Measurements from ENCODE around the gene C6orf132.
A peak's percentile ranks its signal among the peaks of the same experiment; 100 is the strongest.

Gene C6orf132

DNA sequence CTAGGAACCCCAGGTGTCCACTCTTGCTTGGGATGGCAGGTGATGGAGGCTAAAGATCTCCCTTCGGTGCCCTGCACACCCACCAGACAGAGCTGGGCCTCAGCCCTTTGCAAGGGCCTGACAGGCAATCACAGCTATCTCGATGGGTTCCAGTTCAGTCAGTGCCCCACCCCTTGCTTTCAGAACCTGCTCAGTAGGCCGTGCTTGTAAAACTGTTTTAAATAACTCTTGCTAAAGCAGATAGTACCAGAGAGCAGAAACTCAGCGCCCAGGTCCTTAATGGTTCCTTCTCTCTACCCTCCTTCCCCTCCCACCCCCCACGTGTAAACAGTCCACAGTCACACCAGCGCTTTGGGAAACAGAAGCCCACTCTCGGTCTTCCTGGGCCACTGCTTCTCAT is 39.2 kb downstream of the C6orf132 start:
- Histone ChIP-seq H3K27ac (ENCODE audit: low read depth, low read length) (no peak overlapping the region), H3K9me3 (ENCODE audit: control insufficient read depth, insufficient read depth, low read depth, low read length) (no peaks in the 10 kb centered on the region), H3K36me3 (ENCODE audit: control insufficient read depth, insufficient read depth, low read length) (peaks cover 20% of the 10 kb centered on the region), H3K27me3 (ENCODE audit: control insufficient read depth, insufficient read depth, low read length) (peaks cover 7% of the 10 kb centered on the region), H3K9ac (ENCODE audit: low read length) (no peak overlapping the region), H3K4me3 (ENCODE audit: low read depth, low read length) (no peak overlapping the region), H3K4me1 (ENCODE audit: control insufficient read depth, insufficient read depth, low read length) (peaks cover 25% of the 10 kb centered on the region)

DNA sequence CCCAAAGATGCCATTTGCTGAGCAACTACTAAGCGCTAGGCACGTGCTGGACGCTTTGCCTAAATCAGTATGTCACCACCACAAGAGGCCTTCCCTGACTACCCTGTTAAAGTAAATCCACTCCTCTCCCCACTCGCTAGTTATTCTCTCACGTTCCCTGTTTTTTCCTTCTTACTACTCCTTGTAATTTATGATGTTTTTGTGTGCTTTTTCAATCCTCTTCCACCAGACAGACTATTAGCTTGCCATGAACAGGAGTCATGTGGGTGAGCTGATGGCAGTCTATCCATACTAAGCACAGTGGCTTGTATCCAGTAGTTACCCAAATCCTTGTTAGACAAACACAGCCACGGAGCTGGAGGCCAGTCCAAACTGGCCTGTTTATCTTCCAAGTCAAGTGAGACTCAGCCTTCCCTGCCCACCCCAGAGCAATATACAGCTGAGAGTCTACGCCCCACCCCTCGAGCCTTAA is 41.2 kb downstream of the C6orf132 start:
- peaks cover 19% of the 10 kb centered on the region for H3K27me3 ChIP-seq (ENCODE audit: control insufficient read depth, insufficient read depth, low read length)
- peaks cover 16% of the 10 kb centered on the region for H3K36me3 ChIP-seq (ENCODE audit: control insufficient read depth, insufficient read depth, low read length)
- no peak overlapping the region for H3K27ac ChIP-seq (ENCODE audit: low read depth, low read length)
- no peak overlapping the region for H3K4me3 ChIP-seq (ENCODE audit: low read depth, low read length)
- H3K4me1 ChIP-seq (ENCODE audit: control insufficient read depth, insufficient read depth, low read length) = peaks cover 28% of the 10 kb centered on the region
- no peaks in the 10 kb centered on the region for H3K9me3 ChIP-seq (ENCODE audit: control insufficient read depth, insufficient read depth, low read depth, low read length)
- H3K9ac ChIP-seq (ENCODE audit: low read length) = no peak overlapping the region

DNA sequence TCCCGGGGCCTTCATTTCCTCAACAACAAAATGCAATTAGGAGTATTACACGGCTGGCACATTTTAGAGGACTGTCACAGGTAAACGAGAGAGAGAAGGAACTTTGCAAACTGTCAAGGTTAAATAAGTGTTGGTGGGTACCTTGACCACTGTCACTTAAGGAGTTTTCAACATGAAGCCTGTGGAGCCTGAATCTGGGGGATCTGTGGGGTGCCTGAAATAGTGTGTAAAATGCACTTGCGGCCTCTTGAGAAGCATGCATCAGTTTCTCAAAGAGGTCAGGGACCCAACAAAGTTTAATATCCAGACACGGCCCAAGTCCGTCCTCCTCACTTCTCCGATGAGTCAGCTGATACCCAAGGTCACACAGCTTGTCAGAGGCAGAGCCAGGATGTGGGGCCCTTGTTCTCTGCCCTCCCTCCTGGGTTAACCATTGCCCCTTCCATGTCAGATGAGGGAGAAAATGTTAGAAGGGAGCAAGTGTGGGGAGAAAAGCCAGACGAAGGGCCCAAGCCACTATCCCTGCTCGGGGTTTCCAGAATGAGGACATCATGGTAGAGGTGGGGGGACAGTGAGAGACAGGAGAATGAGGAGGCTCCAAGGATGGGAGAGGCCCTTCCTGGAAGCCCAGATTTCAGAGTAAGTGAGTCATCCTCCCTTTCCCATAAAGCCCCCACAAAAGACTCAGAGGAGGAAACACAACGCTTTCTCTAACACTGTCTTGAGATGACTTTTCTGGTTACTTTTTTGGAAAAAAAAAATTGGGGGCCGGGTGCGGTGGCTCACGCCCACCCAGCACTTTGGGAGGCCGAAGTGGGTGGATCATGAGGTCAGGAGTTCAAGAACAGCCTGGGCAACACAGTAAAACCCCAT is 42.2 kb downstream of the C6orf132 start:
- Histone ChIP-seq H3K9ac (ENCODE audit: low read length) (no peak overlapping the region), H3K4me1 (ENCODE audit: control insufficient read depth, insufficient read depth, low read length) (peaks cover 29% of the 10 kb centered on the region), H3K9me3 (ENCODE audit: control insufficient read depth, insufficient read depth, low read depth, low read length) (no peaks in the 10 kb centered on the region), H3K27me3 (ENCODE audit: control insufficient read depth, insufficient read depth, low read length) (peaks cover 22% of the 10 kb centered on the region), H3K4me3 (ENCODE audit: low read depth, low read length) (no peak overlapping the region), H3K36me3 (ENCODE audit: control insufficient read depth, insufficient read depth, low read length) (peaks cover 10% of the 10 kb centered on the region; the same call in 1 of the 2 replicates), H3K27ac (ENCODE audit: low read depth, low read length) (no peak overlapping the region)

DNA sequence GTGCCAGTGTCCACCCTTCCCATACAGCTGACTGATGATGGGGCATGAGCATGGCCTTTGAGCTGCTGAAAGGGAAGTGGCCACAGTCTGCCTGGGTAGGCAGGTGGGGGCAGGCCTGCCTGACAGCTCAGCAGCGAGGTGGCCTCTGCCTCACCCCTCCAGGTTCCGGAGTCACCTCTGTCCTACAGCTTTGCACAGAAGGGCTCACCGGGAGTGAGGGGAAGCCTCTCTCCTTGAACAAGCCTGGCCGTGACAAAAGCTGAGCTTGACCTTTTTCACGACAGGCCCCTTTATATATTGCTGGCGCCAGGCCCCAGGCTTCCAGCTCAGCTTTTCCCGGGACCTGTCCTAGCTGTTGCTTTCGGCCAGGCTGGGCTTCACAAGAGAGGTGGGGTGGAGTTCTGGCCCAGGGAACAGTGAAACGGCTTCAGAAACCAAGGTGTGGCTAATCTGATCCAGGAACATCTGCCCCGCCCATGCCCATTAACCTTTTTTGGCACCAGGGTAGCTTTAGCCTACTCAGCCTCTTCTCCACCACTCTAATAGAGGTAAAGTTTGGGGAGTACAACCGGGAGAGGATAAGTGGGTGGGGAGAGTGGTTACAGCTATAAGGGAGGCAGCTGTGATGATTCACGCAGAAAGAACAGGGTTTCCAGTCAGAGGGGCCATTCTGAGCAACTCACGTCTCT is 42.9 kb downstream of the C6orf132 start:
- Histone ChIP-seq H3K27ac (ENCODE audit: low read depth, low read length) (no peak overlapping the region), H3K4me3 (ENCODE audit: low read depth, low read length) (no peak overlapping the region), H3K4me1 (ENCODE audit: control insufficient read depth, insufficient read depth, low read length) (peaks cover 24% of the 10 kb centered on the region), H3K36me3 (ENCODE audit: control insufficient read depth, insufficient read depth, low read length) (peaks cover 10% of the 10 kb centered on the region; the same call in 1 of the 2 replicates), H3K9me3 (ENCODE audit: control insufficient read depth, insufficient read depth, low read depth, low read length) (no peaks in the 10 kb centered on the region), H3K27me3 (ENCODE audit: control insufficient read depth, insufficient read depth, low read length) (peaks cover 22% of the 10 kb centered on the region), H3K9ac (ENCODE audit: low read length) (peak overlapping the region; percentile 19)

DNA sequence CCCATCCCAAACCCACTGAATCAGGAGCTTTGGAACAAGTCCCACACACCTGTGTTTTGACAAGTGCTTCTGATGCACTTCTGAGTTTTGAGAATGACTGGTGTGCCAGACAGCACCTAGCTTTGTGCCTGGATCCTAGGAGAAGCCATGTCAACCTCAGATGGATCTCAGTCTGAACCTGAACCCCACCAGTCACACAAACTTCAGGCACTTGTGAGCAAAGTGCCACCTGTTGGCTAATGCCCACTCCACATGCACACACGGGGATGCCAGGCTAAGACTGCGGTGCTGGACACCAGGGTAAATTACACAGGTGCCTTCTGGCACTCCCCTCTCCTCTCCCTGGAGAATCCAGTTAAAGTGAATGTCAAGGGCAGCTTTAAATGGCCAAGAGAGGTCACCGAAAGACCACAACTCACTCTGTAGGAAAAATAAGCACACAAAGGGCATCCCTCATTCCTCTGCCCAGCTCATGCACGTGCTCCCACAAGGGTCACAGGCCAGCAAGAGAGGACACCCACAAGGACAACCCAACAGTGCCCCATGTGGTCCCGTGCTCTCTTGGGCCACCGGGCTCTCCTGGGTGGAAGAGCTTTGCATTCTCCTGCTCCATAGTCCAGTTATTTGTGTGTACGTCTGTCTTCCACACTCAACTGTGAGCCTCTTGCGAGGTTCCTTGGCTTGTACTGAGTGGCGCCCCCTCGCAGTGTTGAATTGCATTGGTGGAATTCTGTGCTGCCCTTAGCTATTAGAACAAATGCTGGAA is 46.5 kb downstream of the C6orf132 start:
- no peak overlapping the region for H3K4me3 ChIP-seq (ENCODE audit: low read depth, low read length)
- no peak overlapping the region for H3K9ac ChIP-seq (ENCODE audit: low read length)
- H3K9me3 ChIP-seq (ENCODE audit: control insufficient read depth, insufficient read depth, low read depth, low read length) = no peaks in the 10 kb centered on the region
- no peaks in the 10 kb centered on the region for H3K36me3 ChIP-seq (ENCODE audit: control insufficient read depth, insufficient read depth, low read length)
- H3K27ac ChIP-seq (ENCODE audit: low read depth, low read length) = no peak overlapping the region
- peaks cover 26% of the 10 kb centered on the region for H3K27me3 ChIP-seq (ENCODE audit: control insufficient read depth, insufficient read depth, low read length)
- peaks cover 24% of the 10 kb centered on the region for H3K4me1 ChIP-seq (ENCODE audit: control insufficient read depth, insufficient read depth, low read length)

DNA sequence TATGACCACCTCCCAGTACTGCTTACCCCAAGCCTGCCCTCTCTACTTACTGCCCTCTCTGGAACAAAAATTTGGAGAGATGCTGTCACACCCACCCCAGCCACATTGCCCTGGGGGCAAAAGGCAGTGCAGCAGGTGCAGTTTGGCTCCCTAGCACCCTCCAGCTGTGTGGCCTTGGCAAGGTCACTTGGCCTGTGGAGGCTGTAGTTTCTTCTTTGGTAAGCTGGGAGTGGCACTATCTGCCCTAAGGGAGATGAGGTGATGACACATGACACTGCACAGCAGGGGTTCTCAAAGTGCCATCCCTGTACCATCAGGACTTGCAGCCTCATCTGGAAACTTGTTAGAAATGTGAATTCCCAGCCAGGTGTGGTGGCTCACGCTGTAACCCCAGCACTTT is 47.3 kb downstream of the C6orf132 start:
- H3K9me3 ChIP-seq (ENCODE audit: control insufficient read depth, insufficient read depth, low read depth, low read length) = no peaks in the 10 kb centered on the region
- H3K4me3 ChIP-seq (ENCODE audit: low read depth, low read length) = no peak overlapping the region
- H3K9ac ChIP-seq (ENCODE audit: low read length) = no peak overlapping the region
- peaks cover 23% of the 10 kb centered on the region for H3K4me1 ChIP-seq (ENCODE audit: control insufficient read depth, insufficient read depth, low read length)
- H3K36me3 ChIP-seq (ENCODE audit: control insufficient read depth, insufficient read depth, low read length) = no peaks in the 10 kb centered on the region
- H3K27me3 ChIP-seq (ENCODE audit: control insufficient read depth, insufficient read depth, low read length) = peaks cover 26% of the 10 kb centered on the region
- no peak overlapping the region for H3K27ac ChIP-seq (ENCODE audit: low read depth, low read length)

DNA sequence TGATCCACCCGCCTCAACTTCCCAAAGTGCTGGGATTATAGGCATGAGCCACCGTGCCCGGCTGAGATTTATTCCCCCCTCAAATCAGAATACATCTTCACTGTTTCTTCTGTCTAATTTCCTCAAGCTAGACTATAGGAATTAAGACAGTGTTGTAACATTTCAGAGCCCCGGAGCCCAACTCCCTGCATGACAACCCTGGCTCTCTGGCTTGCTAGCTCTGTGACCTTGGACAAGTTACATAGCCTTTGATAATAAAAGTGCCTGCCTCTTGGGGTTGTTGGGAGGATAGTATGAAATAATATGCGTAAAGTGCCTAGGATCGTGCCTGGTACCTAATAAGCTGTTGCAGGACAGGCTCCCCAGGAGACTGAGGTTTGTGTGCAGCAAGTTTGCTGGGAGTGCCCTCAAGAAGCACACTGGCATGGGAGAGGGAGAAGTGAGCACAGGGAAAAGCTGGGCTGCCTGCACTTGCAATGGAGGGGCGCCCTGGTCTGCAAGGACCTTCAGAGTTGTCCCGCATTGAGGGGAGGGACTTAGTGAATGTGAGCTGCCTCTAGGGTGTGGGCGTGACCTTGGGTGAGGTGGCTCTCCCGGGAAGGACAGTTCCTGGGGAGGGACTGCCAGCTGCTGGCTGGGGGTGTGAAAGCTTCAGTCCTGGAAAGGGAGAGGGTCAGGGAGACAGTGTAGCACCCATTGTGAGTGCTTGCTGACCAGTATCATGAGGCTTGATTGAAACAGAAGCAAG is 48.7 kb downstream of the C6orf132 start:
- Histone ChIP-seq H3K4me3 (ENCODE audit: low read depth, low read length) (no peak overlapping the region), H3K36me3 (ENCODE audit: control insufficient read depth, insufficient read depth, low read length) (no peaks in the 10 kb centered on the region), H3K9me3 (ENCODE audit: control insufficient read depth, insufficient read depth, low read depth, low read length) (no peaks in the 10 kb centered on the region), H3K27ac (ENCODE audit: low read depth, low read length) (no peak overlapping the region), H3K4me1 (ENCODE audit: control insufficient read depth, insufficient read depth, low read length) (peaks cover 10% of the 10 kb centered on the region), H3K27me3 (ENCODE audit: control insufficient read depth, insufficient read depth, low read length) (peaks cover 25% of the 10 kb centered on the region), H3K9ac (ENCODE audit: low read length) (no peak overlapping the region)

DNA sequence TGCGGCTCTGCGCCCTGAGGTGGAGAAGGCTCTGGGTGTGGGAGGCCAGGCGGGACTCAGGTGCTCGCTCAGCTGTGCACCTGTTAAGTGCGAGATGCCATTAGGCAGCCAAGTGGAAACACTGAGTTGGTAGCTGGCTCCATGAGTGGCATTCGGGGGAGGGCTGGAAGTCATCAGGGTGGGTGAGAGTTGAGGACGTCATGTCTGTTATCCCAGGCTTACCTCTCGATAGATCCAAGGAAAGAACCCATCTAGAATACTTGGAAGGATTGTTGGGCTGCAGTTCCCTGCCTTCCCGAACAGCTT is 50.7 kb downstream of the C6orf132 start:
- Histone ChIP-seq H3K9ac (ENCODE audit: low read length) (no peak overlapping the region), H3K4me3 (ENCODE audit: low read depth, low read length) (no peak overlapping the region), H3K36me3 (ENCODE audit: control insufficient read depth, insufficient read depth, low read length) (no peaks in the 10 kb centered on the region), H3K27ac (ENCODE audit: low read depth, low read length) (no peak overlapping the region), H3K4me1 (ENCODE audit: control insufficient read depth, insufficient read depth, low read length) (peaks cover 19% of the 10 kb centered on the region), H3K27me3 (ENCODE audit: control insufficient read depth, insufficient read depth, low read length) (peaks cover 7% of the 10 kb centered on the region; the same call in 1 of the 2 replicates), H3K9me3 (ENCODE audit: control insufficient read depth, insufficient read depth, low read depth, low read length) (no peaks in the 10 kb centered on the region)

DNA sequence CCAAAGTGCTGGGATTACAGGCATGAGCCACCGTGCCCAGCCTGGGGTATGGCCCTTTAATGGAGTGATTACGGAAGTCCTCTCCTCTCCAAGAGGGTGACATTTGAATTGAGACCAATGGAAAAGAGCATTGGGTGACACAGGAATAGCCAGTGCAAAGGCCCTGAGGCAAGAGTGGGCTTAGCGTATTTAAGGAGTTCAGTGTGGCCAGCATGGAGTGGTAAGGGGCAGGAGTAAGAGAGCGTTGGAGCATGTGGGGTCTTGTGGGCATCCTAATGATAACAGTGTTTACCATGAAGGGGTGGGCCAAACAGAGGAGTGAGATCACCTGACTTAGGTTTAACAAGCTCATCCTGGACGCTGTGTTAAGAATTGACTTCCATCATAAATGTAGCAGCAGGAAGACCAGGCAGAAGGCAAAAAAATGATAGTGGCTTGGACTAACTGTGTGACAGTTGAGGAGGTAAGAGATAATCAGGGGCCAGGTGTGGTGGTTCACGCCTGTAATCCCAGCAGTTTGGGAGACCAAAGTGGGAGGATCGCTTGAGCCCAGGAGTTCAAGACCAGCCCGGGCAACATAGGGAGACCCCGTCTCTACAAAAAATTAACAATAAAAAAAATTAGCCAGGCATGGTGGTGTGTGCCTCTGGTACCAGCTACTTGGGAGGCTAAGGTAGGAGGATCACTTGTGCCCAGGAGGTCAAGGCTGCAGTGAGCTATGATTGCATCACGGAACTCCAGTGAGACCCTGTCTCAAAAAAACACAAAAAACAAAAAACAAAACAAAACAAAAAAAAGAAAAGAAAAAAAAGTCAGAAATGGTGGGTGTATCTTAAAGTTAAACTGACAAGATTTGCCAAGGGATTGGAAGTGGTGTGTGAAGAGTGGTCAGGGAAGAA is 51.4 kb downstream of the C6orf132 start:
- no peaks in the 10 kb centered on the region for H3K9me3 ChIP-seq (ENCODE audit: control insufficient read depth, insufficient read depth, low read depth, low read length)
- no peak overlapping the region for H3K27ac ChIP-seq (ENCODE audit: low read depth, low read length)
- no peak overlapping the region for H3K9ac ChIP-seq (ENCODE audit: low read length)
- peaks cover 16% of the 10 kb centered on the region for H3K4me1 ChIP-seq (ENCODE audit: control insufficient read depth, insufficient read depth, low read length)
- H3K36me3 ChIP-seq (ENCODE audit: control insufficient read depth, insufficient read depth, low read length) = no peaks in the 10 kb centered on the region
- H3K4me3 ChIP-seq (ENCODE audit: low read depth, low read length) = no peak overlapping the region
- H3K27me3 ChIP-seq (ENCODE audit: control insufficient read depth, insufficient read depth, low read length) = peaks cover 7% of the 10 kb centered on the region; the same call in 1 of the 2 replicates
